ENCODE results near the gene DZIP1.
"Not testable (repeated sequence)": the region's sequence is repeated elsewhere in the genome, so short reads cannot be mapped to it uniquely, and the experiment has no call there.

The DZIP1 gene

DNA sequence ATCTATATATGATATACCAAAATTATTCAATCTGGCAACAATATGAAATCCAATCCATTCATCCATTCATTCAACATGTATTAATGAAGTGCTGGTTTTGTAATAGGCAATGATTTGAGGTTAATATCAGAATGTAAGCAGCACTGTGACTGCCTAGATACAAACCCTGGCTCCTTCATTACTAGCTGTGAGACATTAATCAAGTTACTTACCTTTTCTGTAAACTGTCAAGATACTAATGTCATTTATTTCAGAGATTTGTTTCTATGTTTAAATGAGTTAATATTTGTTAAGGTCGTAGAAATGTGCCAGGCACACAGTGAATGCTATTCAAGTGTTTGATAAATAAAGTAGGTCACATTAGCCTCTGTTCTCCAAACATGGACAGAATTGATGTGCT lies 51.0 kb downstream of the DZIP1 start:
- DNase-seq: no peak

DNA sequence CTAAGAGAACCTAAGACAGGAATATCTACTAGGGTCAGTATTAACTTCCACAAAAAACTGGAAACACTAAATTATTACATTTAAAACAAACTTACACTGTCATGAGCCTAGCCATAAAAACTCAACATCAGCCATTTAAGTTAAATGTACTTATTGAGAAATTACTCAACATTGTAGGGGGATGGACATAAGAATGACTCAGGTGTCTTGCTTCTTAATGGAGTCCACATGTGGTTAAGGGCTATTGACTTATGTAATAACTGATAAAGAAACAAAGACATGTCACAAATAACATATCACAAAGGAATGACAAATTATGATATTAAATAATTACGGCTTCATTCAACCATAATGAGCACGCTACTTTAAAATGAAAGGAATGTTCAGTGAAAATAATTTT lies 55.8 kb downstream of the DZIP1 start:
- no peak for DNase-seq

DNA sequence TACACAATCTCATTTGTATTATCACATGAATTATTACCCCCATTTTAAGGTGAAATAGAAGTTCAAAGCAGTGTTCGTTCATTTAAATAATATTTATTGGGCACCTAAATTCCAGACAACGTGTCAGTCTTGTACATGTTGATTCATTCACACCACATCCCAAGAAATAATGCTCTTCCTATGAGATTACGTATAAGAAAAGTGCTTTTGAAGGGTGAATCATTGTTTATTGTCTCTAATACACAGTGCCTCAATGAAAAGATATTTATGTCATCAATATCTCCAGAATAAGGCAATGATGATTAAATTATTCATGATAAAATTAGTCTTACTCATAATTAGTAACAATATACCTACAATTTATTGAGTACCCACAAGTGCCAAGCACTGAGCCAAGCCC lies 56.4 kb downstream of the DZIP1 start:
- DNase-seq: no peak

DNA sequence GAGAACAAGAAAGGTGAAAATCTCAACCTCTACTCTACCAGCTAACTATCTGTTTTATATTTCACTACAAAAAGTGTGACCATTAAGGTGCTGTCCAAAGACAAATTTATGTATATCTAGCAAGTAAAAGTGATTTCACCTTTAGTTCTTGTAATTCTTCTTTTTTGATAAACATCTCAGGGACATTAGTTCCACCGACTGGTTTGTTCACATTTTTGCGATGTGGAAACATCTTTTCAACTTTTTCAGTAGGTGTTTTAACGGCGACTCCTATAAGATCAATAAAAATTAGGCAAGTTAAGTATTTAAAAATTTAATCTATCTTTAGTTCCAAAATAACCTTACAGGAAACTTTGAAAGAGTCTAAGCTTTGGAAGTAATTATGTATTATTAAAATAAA lies 58.6 kb downstream of the DZIP1 start:
- DNase-seq: no peak

DNA sequence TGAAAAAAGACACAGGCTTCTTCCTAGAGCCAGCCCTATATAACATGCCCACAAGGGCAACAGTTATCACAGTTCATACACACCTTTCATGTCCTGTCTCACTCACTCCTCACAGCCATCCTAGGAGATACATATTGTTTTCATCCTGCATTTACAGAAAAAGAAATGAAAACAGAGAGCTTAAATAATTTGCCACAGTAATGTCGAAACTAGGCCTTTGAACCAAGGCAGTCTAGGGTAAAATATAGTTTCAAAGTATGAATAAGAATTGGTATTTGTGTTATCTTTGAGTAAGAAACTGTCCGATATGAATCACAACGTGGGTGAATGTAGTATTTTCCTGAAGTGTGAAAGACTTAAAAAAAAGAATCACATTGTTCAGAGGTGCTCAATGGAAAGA lies 65.2 kb downstream of the DZIP1 start:
- DNase-seq: no peak

DNA sequence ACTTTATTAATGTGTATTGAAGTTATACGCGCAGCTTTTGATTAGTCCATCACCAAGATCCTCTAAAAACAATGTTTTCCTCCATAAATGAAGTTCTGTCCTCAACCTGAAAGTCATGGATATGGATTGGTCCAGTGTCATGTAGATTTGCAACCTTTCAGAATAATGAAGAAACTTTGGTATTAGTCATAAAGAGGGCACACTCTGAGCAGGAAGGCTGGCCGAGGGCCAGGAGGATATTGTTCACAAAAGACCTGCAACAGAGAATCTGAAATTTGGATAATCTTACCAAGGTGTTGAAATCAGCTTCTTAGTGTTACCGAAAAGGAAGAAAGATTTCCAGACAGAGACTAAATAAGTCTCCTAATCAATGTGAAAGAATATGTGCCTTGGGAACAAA lies 71.3 kb downstream of the DZIP1 start:
- DNase-seq: no peak

DNA sequence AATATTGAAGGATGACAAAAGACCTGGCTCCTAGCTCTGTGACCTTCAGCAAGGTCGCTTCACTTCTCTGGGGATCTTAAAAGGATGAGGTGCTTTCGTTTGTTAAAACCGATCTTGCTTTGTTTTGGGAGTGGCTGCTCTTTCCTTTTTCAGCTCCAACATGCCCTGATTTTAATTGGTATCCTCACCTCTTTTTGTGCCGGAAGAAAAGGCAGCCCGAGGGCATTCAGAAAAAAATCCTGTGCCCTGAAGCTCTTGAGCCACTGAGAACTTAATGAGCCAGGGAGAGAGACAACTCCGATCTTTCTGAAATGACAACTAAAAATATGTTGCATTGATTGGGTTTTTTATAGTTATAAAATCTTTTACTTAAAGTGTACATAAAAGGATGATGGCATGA lies 72.6 kb downstream of the DZIP1 start:
- no peak for DNase-seq

DNA sequence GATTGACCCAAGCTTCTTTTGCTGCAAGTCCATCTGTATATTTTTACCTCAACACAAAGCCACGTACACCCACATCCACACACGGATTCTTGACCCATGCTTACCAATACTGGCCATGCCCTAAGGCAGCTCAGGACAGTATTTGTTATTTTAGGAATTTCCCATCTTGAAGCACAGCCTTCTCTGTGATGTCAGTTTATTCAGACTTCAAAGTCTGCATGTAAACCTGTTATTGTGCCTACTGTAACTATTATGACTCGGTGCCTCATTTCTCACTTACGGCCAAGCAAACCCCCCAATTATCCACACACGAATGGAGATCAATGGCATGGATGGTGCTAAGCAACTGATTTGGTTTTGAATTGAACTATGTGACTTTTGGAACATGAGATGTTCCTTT lies 74.5 kb downstream of the DZIP1 start:
- DNase-seq: no peak

DNA sequence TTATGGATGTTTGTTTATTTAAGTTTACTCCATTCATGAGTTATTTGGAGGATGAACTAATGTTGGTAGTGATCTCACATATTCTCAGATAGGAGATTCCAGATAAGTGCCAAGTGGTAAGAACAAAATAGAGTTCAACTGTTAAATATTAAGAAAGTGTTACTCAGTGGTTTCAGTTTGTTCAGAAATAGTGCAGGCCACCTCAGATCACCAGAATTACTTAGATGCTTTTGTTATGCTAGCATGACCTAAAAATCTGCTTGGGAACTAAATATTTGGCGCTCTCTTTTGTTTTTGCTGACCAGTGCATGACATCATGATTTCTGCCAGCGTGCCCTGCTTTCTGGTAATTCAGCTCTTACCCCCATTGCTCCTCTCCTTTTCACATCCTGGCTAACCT lies 76.4 kb downstream of the DZIP1 start:
- no peak for DNase-seq

DNA sequence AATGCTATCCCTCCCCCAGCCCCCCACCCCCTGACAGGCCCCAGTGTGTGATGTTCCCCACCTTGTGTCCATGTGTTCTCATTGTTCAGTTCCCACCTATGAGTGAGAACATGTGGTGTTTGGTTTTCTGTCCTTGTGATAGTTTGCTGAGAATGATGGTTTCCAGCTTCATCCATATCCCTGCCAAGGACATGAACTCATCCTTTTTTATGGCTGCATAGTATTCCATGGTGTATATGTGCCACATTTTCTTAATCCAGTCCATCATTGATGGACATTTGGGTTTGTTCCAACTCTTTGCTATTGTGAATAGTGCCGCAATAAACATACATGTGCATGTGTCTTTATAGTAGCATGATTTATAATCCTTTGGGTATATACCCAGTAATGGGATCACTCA lies 78.7 kb downstream of the DZIP1 start:
- not testable (repeated sequence) for DNase-seq

DNA sequence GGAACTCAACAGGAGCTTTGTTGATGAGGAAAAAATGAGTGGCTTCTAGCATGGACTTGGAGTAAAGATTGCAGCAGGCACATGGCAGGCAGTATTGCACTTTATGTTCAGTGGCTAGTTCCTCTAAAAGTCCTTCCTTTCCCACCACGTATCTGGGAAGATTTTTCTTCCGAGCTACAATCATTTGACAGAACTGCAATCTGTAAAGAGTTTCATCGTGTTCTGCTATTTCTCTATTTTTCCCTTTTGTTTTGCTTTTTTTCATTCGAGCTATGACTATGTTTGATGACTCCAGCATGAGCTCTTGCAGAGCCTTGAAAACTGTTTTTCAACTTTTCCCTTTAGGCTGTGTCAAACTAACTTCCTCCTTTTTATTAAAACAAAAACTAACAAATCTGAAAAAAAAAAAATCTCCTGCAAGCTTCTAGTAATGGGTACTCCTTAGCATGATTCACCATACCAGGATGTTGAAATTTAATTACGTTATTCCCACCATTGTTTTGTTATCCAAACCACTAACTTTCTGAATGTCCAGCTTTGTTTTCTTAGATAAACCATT lies 79.7 kb downstream of the DZIP1 start:
- no peak for DNase-seq

DNA sequence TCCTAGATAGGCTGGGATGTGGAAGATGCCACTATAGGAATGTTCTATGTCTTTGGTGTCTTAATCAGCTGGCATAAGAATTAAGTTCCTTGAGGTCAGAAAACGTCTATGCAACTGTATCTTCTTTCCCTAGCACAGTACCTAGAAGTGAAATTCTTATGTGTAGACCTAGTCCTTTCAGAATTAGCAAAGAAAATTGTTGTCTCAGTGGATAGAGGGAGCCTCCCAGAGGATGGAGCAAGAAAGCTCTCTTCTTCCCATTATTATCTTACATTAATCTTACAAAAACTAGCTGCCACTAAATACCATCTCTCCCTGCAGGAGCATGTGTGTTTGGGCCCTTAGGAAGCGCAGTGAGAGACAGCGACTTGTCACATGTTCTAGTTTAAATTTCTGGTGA lies 80.4 kb downstream of the DZIP1 start:
- no peak for DNase-seq

DNA sequence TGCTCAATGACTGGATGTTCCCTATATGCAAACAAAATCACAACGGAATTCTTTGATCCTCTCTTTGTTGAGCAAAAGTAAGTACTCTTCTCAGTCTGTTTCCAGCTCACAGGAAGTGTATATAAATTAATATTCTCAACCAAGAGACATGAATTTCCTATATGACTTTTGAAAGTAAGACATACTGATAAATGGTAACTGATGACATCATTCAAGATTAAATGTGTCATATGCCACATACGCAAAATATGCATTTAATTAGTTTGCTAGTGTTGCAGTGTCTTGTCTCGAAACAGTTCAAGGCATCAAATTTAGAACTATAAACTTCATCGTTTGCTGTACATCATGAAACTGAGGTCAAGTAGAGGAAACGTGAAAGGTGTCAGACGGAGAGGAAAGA lies 84.1 kb downstream of the DZIP1 start:
- DNase-seq: no peak

DNA sequence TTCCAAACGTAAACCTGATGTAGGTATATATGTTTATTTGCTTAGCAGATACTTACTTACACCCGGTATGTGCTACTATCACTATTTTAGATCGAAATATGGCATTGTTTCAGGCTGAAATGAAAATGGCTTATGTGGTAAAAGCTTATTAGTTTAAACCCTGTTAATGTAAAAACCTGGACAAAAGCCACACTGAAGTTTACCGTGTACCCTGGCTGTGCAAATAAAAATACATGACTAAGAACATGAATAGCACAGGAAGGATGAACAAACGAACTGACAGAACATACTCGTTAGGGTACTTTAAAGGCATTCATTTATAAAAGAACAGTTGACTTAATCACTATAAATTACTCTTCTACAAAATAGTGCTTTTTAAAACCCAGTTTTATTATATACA lies 85.4 kb downstream of the DZIP1 start:
- DNase-seq: no peak

DNA sequence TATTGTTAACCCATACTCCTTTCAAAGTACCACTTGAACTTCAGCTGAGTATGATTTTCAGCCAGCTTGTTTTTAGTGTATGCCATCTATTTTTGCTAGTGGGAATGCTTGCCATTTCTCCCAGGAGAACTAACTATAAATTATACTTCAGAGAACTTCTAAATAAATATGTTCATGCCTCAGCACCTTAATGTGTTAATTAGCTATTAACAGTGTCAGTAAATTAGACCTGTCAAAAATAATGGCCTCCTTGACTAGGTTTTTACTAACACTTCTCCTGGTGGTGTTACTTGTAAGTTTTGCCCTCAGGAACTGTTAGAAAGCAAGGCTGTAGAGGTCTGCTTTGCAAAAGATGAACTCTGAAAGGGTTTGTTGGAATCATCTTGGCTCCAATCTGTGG lies 87.5 kb downstream of the DZIP1 start:
- DNase-seq: no peak

DNA sequence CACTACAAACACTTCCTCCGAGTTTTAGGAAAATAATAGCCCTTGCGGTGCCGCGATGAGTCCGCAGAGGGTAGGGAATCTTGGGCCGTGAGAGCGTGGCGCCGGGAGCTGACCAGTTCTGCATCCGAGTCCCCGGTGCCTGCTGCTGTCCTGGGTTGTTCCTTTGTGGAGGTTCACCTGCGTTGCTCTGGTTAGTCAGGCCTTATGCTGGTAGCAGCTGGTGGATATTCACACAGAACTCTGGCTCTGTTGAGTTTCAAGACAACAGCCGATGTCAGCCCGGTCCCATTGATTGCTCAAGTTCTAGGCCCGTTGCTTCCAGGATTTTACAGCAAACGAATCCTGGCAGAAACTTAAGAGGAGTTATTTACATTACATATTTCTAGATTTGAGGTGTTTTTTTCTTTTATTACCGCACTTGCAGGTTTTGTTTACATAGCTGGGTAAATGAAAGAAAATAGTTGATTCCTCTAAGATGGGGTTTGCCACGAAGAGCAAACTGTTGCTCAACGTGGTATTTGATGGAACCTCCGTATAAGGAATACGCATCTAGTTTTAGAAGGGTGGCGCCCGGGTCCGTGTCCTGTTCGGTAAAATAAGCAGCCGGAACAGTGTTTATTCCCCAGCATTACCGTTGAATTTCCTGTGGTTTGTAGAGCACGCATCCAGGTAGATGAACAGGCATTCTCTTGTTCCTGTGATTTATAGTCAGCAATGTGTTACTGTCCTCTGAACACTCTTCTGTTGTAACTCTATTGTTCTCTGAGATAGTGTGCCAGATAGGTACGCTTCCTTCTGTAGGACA lies 90.7 kb downstream of the DZIP1 start:
- no peak for DNase-seq

DNA sequence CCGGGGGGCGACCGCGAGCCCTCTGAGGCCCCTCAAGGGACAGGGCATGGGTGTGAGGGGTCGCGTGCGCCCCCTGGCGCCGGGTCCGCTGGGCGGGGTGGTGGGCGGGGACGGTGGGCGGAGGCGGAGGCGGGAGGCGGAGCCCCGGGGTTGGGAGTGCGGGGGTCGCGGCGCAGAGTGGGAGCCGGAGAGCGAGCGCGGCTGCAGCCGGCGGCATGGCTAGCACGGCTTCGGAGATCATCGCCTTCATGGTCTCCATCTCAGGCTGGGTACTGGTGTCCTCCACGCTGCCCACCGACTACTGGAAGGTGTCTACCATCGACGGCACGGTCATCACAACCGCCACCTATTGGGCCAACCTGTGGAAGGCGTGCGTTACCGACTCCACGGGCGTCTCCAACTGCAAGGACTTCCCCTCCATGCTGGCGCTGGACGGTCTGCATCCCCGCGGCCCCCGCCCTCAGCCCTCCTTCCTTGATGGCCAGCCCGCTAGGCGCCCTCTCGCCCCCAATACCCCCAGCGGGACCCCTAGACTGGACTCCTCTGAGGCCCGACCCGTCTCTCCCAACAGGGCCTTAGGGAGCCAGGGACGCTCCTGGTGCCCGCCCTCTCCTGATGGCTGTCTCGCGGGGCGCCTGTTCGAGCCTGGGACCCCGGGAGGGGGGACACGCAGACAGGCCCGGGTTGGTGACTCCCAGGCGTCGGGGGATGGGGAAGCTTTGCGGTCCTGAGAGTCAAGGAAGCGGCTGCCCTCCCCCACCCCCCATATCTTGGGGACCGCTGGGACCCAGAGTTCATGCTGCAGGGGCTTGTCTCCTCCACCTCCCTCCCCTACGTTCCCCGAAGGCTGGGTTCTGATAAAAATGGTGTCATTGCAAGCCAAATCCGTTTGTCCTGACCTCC lies 91.7 kb downstream of the DZIP1 start, which contains the start of gene CLDN10:
CLDN10 (plus strand) TSS at position 182 of the 903 bp plus-strand sequence; CDS start at position 216, 34 bp downstream.
- DNase-seq: no peak

DNA sequence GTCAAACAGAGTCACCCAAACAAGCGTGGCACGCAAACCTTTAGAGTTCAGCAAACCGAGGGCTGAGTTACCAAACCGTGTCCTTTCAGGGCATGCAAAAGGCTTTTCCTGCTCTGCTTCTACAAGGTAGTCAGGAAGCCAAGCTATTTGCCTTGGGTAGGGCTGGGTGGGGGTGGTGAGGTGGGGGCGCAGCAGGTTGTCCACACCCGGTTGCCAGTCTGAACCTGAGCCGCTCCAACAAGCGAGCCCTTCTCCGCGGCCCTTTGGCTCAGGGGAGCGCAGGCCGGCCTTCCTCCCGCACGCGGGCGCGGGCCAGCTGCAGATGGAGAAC lies 92.3 kb downstream of the DZIP1 start:
- no peak for DNase-seq

DNA sequence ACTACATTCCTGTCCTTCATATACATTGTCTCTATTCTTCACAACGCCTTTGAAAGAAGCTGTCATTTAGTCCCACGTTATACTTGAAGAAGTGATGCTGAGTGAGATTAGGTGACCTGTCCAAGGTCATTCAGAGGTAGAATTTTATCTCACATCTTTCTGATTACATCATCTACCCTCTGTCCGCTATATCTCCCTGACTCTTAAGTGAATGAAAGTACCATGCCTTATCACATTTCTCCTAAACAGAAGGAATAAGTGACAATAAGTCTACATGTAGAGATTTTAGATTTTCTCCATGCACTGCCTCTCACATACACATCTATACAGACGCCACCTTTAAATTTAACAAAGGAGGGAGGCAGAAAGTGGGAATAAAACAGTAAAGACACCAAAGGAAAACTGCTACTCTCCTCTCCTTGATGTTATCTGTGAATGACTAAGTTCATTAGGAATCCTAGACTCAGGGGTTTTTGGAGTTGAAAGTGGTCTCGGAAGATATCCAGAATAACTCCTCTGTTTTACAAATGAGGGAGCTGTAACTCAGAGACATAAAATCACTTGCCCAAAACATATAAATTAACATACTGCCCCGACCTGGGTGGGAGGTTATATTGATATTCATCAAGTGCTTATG lies 96.9 kb downstream of the DZIP1 start:
- DNase-seq: no peak

DNA sequence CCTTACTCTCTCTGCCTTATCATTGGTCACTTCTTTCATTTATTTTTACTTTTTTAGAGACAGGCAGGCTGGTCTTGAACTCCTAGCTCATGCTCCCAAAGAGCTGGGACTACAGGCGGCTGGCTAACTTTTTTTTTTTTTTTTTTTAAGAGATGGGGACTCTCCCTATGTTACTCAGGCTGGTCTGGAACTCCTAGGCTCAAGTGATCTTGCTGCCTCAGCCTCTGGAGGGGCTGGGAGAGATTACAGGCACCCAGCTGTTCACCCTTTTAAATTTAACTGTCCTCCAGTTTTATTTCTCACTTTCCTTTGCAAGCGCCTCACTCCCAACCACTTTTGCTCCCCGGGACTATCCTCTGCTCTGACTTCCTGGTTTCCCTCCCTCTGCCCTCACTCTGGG lies 97.6 kb downstream of the DZIP1 start:
- no peak for DNase-seq

DNA sequence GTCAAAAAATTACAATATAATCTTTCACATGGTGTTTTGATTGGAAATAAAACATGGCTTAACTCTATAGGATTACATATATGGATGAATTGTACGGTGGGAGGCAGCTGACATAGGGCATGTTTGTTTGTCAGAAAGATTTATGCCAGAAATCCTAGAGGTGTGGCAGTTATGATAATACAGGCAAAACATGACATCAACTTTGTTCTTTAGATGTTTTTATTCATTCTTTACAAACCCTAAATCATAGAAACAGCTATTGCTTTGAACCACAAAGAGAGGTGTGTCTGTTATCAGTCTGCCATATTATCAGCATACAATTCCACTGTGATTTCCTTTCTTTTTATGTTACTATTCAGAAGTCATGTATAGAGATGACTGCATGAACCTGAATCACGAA lies 100.2 kb downstream of the DZIP1 start:
- DNase-seq: no peak

DNA sequence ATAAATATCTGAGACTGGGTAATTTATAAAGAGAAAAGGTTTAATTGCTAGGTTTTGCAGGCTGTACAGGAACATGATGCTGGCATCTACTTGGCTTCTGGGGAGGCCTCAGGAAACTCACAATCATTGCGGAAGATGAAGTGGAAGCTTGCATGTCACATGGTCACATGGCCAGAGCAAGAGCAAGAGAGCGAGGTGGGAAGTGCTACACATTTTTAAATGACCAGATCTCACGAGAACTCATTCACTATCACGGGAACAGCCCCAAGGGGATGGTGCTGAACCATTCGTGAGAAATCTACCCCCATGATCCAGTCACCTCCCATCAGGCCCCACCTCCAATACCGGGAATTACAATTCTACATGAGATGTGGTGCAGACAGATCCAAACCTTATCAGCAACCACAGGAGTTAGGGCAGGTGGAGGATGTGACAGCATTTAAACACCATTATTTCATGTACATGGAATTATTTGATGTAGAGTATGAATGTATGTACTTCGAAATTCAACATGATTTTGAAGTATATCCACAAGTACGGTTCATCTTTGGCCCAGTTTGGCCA lies 102.5 kb downstream of the DZIP1 start:
- DNase-seq: no peak

DNA sequence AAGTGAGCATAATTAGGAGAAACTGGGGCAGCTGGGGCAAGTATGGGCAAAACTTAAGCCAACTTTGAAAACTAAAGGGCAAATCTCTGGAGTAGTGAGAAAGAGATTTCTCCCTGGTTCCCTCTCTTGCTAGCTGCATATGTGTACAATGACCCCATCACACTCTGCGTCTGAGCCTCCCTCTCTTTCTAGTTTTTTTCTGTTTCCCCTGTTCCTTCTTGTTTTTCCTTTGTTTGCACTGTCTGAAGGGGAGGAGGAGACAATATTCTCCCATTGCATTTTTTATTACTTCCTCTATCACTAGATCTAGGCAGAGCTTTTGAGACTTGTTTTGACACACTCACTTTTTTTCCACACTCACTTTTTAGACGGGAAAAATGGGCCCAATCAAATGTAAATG lies 103.2 kb downstream of the DZIP1 start:
- no peak for DNase-seq

All from CD4-positive, alpha-beta T cell treated with Interleukin-21 for 1 hour (primary cell).